Vagina (tissue), 2 donors: ENCODE data around the gene GALR1.

Experiments
- POLR2AphosphoS5 ChIP-seq, 2 donors: sonication (generic); formaldehyde crosslinking; IDR thresholded peaks; one replicate each; pipeline ENCODE4 v1.9.0; 2017; ENCODE audit warnings: antibody characterized with exemption in 2 of 2, mild to moderate bottlenecking in 2 of 2, low read depth in 1 of 2; ENCODE audit not compliant: insufficient read depth in 1 of 2
- TF ChIP-seq, protein P1 (sequence below), 3 experiments: fragments of 450-650 bp in 2 of 3; fragments of 200-600 bp in 1 of 3; sonication (generic) in 1 of 3; IDR thresholded peaks; one replicate each; pipeline ENCODE4 v1.5.1; 2017 to 2019; ENCODE audit warnings: antibody characterized with exemption in 3 of 3, mild to moderate bottlenecking in 2 of 3, moderate library complexity in 2 of 3

GRCh38 chr18:77314511-77314910 is 64.9 kb downstream of the GALR1 start:
- TF ChIP-seq, protein P1, sequence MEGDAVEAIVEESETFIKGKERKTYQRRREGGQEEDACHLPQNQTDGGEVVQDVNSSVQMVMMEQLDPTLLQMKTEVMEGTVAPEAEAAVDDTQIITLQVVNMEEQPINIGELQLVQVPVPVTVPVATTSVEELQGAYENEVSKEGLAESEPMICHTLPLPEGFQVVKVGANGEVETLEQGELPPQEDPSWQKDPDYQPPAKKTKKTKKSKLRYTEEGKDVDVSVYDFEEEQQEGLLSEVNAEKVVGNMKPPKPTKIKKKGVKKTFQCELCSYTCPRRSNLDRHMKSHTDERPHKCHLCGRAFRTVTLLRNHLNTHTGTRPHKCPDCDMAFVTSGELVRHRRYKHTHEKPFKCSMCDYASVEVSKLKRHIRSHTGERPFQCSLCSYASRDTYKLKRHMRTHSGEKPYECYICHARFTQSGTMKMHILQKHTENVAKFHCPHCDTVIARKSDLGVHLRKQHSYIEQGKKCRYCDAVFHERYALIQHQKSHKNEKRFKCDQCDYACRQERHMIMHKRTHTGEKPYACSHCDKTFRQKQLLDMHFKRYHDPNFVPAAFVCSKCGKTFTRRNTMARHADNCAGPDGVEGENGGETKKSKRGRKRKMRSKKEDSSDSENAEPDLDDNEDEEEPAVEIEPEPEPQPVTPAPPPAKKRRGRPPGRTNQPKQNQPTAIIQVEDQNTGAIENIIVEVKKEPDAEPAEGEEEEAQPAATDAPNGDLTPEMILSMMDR (IDR thresholded peaks at IDR 0.05) = no peak
- no peak for TF ChIP-seq POLR2AphosphoS5 (IDR thresholded peaks at IDR 0.05; ENCODE audit: insufficient read depth in 1 of 2, low read depth in 1 of 2)
